ENCODE measurements around the gene SERPINB3.

GRCh38 chr18:63683152-63683551, 21.5 kb upstream of the SERPINB3 start:
- TF ChIP-seq CTCF (IDR thresholded peaks at IDR 0.05; ENCODE audit: control extremely low read depth in 1 of 3, insufficient read depth in 1 of 3, low read depth in 1 of 3, low read length in 3 of 3) (no peak), POLR2AphosphoS5 (IDR thresholded peaks at IDR 0.05; ENCODE audit: low read depth, low read length) (no peak), SP2 (IDR thresholded peaks at IDR 0.05; ENCODE audit: low read length) (no peak), CREB1 (IDR thresholded peaks at IDR 0.05) (no peak), EP300 (IDR thresholded peaks at IDR 0.05; ENCODE audit: borderline replicate concordance in 1 of 2, low read depth in 2 of 2, low read length in 2 of 2) (no peak)
